ENCODE data around the gene SLC22A25.
"Not testable (repeated sequence)": the region's sequence is repeated elsewhere in the genome, so short reads cannot be mapped to it uniquely, and the experiment has no call there.

The SLC22A25 gene

GRCh38 chr11:63243533-63243932 is at the start of gene SLC22A25:
SLC22A25 (minus strand) TSS chr11:63243599; CDS start chr11:63229652, 13,947 bp downstream.
- FAIRE-seq (no peak), DNase-seq (ENCODE audit: insufficient read length, low spot score) (peak; percentile 2)
- TF ChIP-seq POLR2A (IDR thresholded peaks at IDR 0.05; ENCODE audit: low read depth, low read length) = no peak

- FAIRE-seq (no peak), DNase-seq (ENCODE audit: insufficient read length, low spot score) (no peak)
- no peak for TF ChIP-seq POLR2A (IDR thresholded peaks at IDR 0.05; ENCODE audit: low read depth, low read length)
Measured at GRCh38 chr11:63290285-63290684, 46.9 kb upstream of the SLC22A25 start.

- DNase-seq (ENCODE audit: insufficient read length, low spot score) = no peak
- no peak for TF ChIP-seq POLR2A (IDR thresholded peaks at IDR 0.05; ENCODE audit: low read depth, low read length)
- FAIRE-seq = no peak
Measured at GRCh38 chr11:63289658-63290057, 46.3 kb upstream of the SLC22A25 start.

GRCh38 chr11:63282579-63282978 is 39.2 kb upstream of the SLC22A25 start:
- no peak for TF ChIP-seq POLR2A (IDR thresholded peaks at IDR 0.05; ENCODE audit: low read depth, low read length)
- DNase-seq (ENCODE audit: insufficient read length, low spot score) = no peak
- FAIRE-seq = no peak

GRCh38 chr11:63280920-63281319 is 37.5 kb upstream of the SLC22A25 start:
- DNase-seq (ENCODE audit: insufficient read length, low spot score) = no peak
- no peak for FAIRE-seq
- TF ChIP-seq POLR2A (IDR thresholded peaks at IDR 0.05; ENCODE audit: low read depth, low read length) = no peak

- FAIRE-seq = no peak
- TF ChIP-seq POLR2A (IDR thresholded peaks at IDR 0.05; ENCODE audit: low read depth, low read length) = no peak
- DNase-seq (ENCODE audit: insufficient read length, low spot score) = no peak
Measured at GRCh38 chr11:63277345-63277943, 34.0 kb upstream of the SLC22A25 start.

GRCh38 chr11:63274776-63275175 is 31.4 kb upstream of the SLC22A25 start:
- FAIRE-seq (no peak), DNase-seq (ENCODE audit: insufficient read length, low spot score) (no peak)
- no peak for TF ChIP-seq POLR2A (IDR thresholded peaks at IDR 0.05; ENCODE audit: low read depth, low read length)

- DNase-seq (ENCODE audit: insufficient read length, low spot score) = no peak
- no peak for TF ChIP-seq POLR2A (IDR thresholded peaks at IDR 0.05; ENCODE audit: low read depth, low read length)
Measured at GRCh38 chr11:63273685-63274084, 30.3 kb upstream of the SLC22A25 start.

GRCh38 chr11:63262547-63262946 is 19.1 kb upstream of the SLC22A25 start:
- no peak for TF ChIP-seq POLR2A (IDR thresholded peaks at IDR 0.05; ENCODE audit: low read depth, low read length)
- no peak for DNase-seq (ENCODE audit: insufficient read length, low spot score)
- FAIRE-seq = no peak

More at GRCh38 chr11:63273685-63274084, 30.3 kb upstream of the SLC22A25 start:
- FAIRE-seq = no peak

GRCh38 chr11:63251312-63251711 is 7.9 kb upstream of the SLC22A25 start:
- no peak for FAIRE-seq
- DNase-seq (ENCODE audit: insufficient read length, low spot score) = no peak
- no peak for TF ChIP-seq POLR2A (IDR thresholded peaks at IDR 0.05; ENCODE audit: low read depth, low read length)

- DNase-seq (ENCODE audit: insufficient read length, low spot score) (no peak), FAIRE-seq (no peak)
- TF ChIP-seq POLR2A (IDR thresholded peaks at IDR 0.05; ENCODE audit: low read depth, low read length) = no peak
Measured at GRCh38 chr11:63250162-63251050, 7.0 kb upstream of the SLC22A25 start.

GRCh38 chr11:63248966-63249365 is 5.6 kb upstream of the SLC22A25 start:
- DNase-seq (ENCODE audit: insufficient read length, low spot score) (no peak), FAIRE-seq (no peak)
- no peak for TF ChIP-seq POLR2A (IDR thresholded peaks at IDR 0.05; ENCODE audit: low read depth, low read length)

- FAIRE-seq; DNase-seq (ENCODE audit: insufficient read length, low spot score): not testable (repeated sequence)
Measured at GRCh38 chr11:63247237-63248002, 4.0 kb upstream of the SLC22A25 start.

GRCh38 chr11:63246045-63246444 is 2.6 kb upstream of the SLC22A25 start:
- no peak for TF ChIP-seq POLR2A (IDR thresholded peaks at IDR 0.05; ENCODE audit: low read depth, low read length)
- no peak for DNase-seq (ENCODE audit: insufficient read length, low spot score)
- no peak for FAIRE-seq

Measured in H54 (cell line).